K562 (cell line): ENCODE data around the gene C20orf96. TPM values are rescaled to one million over a fixed set of nuclear protein-coding genes. Genes with fewer than 3 reads are reported as not detected.

Experiments
- ATF7 ChIP-seq: fragments of 450-650 bp; IDR thresholded peaks from 2 replicates; pipeline ENCODE4 v1.7.1; 2014; ENCODE audit warnings: mild to moderate bottlenecking, moderate library complexity
- BHLHE40 ChIP-seq: IDR thresholded peaks from 2 replicates; pipeline ENCODE4 v1.6.1; 2011; ENCODE audit warnings: low read length, improper control_type of control experiment
- BRD4 ChIP-seq: fragments of 200-600 bp; sonication (generic); IDR thresholded peaks from 2 replicates; pipeline ENCODE4 v1.6.1; 2017; ENCODE audit warnings: inconsistent platforms
- COPS2 ChIP-seq: fragments of 450-650 bp; conservative IDR thresholded peaks from 2 replicates; pipeline ENCODE4 v1.6.1; 2016; ENCODE audit warnings: mild to moderate bottlenecking, moderate library complexity
- FOXK2 ChIP-seq, 2 experiments: fragments of 450-650 bp; IDR thresholded peaks in 1 of 2; conservative IDR thresholded peaks in 1 of 2; 2 replicates each; pipeline ENCODE4 v1.6.1; 2016; ENCODE audit warnings: low read depth in 2 of 2, mild to moderate bottlenecking in 1 of 2
- GMEB1 ChIP-seq: fragments of 250-450 bp; sonication (Bioruptor Pico); IDR thresholded peaks from 2 replicates; pipeline ENCODE4 v1.4.0; 2020; ENCODE audit warnings: mild to moderate bottlenecking
- GTF2E2 ChIP-seq: fragments of 200-800 bp; sonication (Bioruptor generic); IDR thresholded peaks from 2 replicates; pipeline ENCODE4 v1.6.1; 2016; ENCODE audit warnings: missing genetic modification characterization, missing compliant biosample characterization
- HIVEP1 ChIP-seq: fragments of 250-450 bp; sonication (Bioruptor Pico); IDR thresholded peaks from 2 replicates; pipeline ENCODE4 v1.4.0; 2020; ENCODE audit warnings: mild to moderate bottlenecking
- KDM2B ChIP-seq: fragments of 250-450 bp; sonication (Bioruptor Pico); IDR thresholded peaks from 2 replicates; pipeline ENCODE4 v1.8.0; 2021; ENCODE audit warnings: mild to moderate bottlenecking, moderate library complexity
- MCM7 ChIP-seq, 2 experiments: fragments of 450-650 bp; IDR thresholded peaks; 2 replicates each; pipeline ENCODE4 v1.6.1; 2016 to 2018
- MIER1 ChIP-seq: fragments of 450-650 bp; IDR thresholded peaks from 2 replicates; pipeline ENCODE4 v1.6.1; 2016; ENCODE audit warnings: antibody characterized with exemption, mild to moderate bottlenecking, low read depth
- MYBL2 ChIP-seq, 2 experiments: fragments of 450-650 bp in 1 of 2; sonication (generic) in 1 of 2; formaldehyde crosslinking in 1 of 2; IDR thresholded peaks; 2 replicates each; pipeline versions ENCODE4 v1.6.1 to v1.8.1; 2017 to 2022; ENCODE audit warnings: borderline replicate concordance in 1 of 2, inconsistent platforms in 1 of 2, low read depth in 1 of 2, mild to moderate bottlenecking in 1 of 2, missing genetic modification reagents in 1 of 2, moderate library complexity in 1 of 2
- NR2C2 ChIP-seq, 2 experiments: fragments of 200-800 bp in 1 of 2; sonication (Bioruptor generic) in 1 of 2; sonication (generic) in 1 of 2; formaldehyde crosslinking in 1 of 2; IDR thresholded peaks; 2 replicates each; pipeline versions ENCODE4 v1.6.1 to v1.8.0; 2016 to 2022; ENCODE audit warnings: mild to moderate bottlenecking in 1 of 2, missing compliant biosample characterization in 1 of 2, missing genetic modification characterization in 1 of 2, missing genetic modification reagents in 1 of 2
- PRDM10 ChIP-seq: fragments of 450-650 bp; IDR thresholded peaks from 2 replicates; pipeline ENCODE4 v1.6.1; 2018; ENCODE audit not compliant: partially characterized antibody
- TSHZ1 ChIP-seq: fragments of 250-450 bp; sonication (Bioruptor Pico); IDR thresholded peaks from 2 replicates; pipeline ENCODE4 v1.4.0; 2020; ENCODE audit warnings: mild to moderate bottlenecking, moderate library complexity
- ZC3H11A ChIP-seq: IDR thresholded peaks from 2 replicates; pipeline ENCODE4 v1.6.1; 2012; ENCODE audit warnings: low read depth, low read length, improper control_type of control experiment
- ZKSCAN3 ChIP-seq: fragments of 250-450 bp; sonication (Bioruptor Pico); IDR thresholded peaks from 2 replicates; pipeline ENCODE4 v1.4.0; 2020
- ZNF184 ChIP-seq: sonication (generic); formaldehyde crosslinking; IDR thresholded peaks from 2 replicates; pipeline ENCODE4 v1.5.0; 2020; ENCODE audit warnings: missing genetic modification reagents
- ZNF212 ChIP-seq: fragments of 450-650 bp; formaldehyde crosslinking; IDR thresholded peaks from 2 replicates; pipeline ENCODE4 v1.4.0; 2020; ENCODE audit warnings: mild to moderate bottlenecking
- polyA plus RNA-seq, 8 experiments: library from polyadenylated mRNA; depleted of rRNA in 4 of 8; stranded (reverse) in 5 of 8; unstranded in 3 of 8; fragments of >200 nt; fragmentation: Nextera tagmentation in 2 of 8; fragmentation: Illumina TruSeq in 1 of 8; extraction: Ambion mirVana in 2 of 8; extraction: Trizol in 1 of 8; gene quantifications; 2 replicates each; pipeline versions ENCODE4 v1.2.1 to v1.2.3, GENCODE V29; 2011 to 2014; ENCODE audit warnings: inconsistent platforms in 1 of 8, missing spikeins in 1 of 8
- total RNA-seq, 7 experiments: library from RNA; depleted of rRNA in 6 of 7; stranded (reverse); fragments of >200 nt in 6 of 7; fragmentation: Illumina TruSeq in 2 of 7; extraction: Trizol in 2 of 7; gene quantifications; 2 replicates each; pipeline versions ENCODE4 v1.2.1 to v1.2.3, GENCODE V29; 2011 to 2021; ENCODE audit warnings: low replicate concordance in 1 of 7

C20orf96 gene
- total and polyA plus RNA-seq, 9 of the 15 experiments (the other 6 are each of a cell fraction or from before 2014, with no cell fraction given), result 1.7 to 11.7 (median 4.2) TPM

GRCh38 chr20:290084-290831, at the start of gene C20orf96 (continued):
- TF ChIP-seq TSHZ1 (no peak), ZC3H11A (no peak), ZNF212 (CRISPR knock-in tag) (no peak), MIER1 (0 out of 2 replicates have a peak, but pooled peaks have one; percentile 38), FOXK2 (conservative IDR thresholded peaks at IDR 0.05 in 1 of 2, IDR thresholded peaks at IDR 0.05 in 1 of 2; ENCODE audit: low read depth in 2 of 2) (peak in 1 of 2 experiments; percentile 42; a peak in 1 of 4 replicates), ZKSCAN3 (CRISPR knock-in tag) (no peak), KDM2B (no peak), GTF2E2 (tag) (no peak), ZNF184 (CRISPR knock-in tag) (no peak), MYBL2 (IDR thresholded peaks at IDR 0.05; ENCODE audit: low read depth) (no peak), MYBL2 (CRISPR knock-in tag; IDR thresholded peaks at IDR 0.05; ENCODE audit: borderline replicate concordance) (no peak), ATF7 (no peak), HIVEP1 (CRISPR knock-in tag) (no peak), GMEB1 (CRISPR knock-in tag) (no peak), MCM7 (IDR thresholded peaks at IDR 0.05) (no peak), COPS2 (no peak), BHLHE40 (peak; percentile 76), PRDM10 (no peak), NR2C2 (CRISPR knock-in tag; IDR thresholded peaks at IDR 0.05) (no peak), NR2C2 (tag; IDR thresholded peaks at IDR 0.05) (peak; percentile 87), BRD4 (no peak)
